ENCODE data around the gene TRIM26.
"Not testable (repeated sequence)": the region's sequence is repeated elsewhere in the genome, so short reads cannot be mapped to it uniquely, and the experiment has no call there.

The TRIM26 gene

DNA sequence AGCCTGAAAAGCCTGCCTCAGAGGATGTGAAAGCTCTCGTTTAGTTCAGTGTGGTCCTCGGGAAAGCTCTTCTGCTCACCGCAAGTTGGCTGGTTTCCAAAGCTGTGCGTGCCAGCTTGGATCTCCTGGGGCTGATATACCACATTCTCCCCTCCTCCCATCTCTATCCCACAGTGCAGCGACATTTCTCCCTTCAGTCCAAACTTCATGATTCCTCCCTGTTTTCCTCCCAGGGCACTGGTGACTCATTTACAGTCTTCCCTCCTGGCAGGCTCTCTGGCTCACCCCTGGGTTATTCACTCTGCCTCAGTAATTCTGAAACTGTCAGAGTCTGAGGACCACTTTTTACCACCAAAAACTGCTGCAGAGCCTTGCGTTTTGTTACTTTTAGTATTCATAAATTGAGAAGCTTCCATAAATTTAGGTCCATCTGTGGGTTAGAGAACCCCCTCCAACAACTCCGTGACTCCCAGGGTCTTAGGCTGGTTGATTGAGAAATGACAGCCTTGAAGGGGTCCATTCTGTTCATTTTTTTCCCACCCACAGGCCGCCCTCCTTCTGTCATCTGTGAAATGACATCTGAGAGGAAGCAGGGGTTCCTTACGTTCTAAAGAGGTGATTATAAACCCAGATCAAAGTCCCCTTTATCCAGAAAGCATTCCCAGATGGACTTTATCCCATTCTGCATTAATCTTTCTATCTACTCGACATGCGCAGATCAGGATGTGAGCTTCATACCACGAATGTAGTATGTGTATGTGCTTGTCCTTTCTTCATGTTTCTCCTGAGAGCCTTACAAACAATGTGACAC lies 58.3 kb downstream of the TRIM26 start:
- peak; percentile 10 for DNase-seq (ENCODE audit: low read depth)

DNA sequence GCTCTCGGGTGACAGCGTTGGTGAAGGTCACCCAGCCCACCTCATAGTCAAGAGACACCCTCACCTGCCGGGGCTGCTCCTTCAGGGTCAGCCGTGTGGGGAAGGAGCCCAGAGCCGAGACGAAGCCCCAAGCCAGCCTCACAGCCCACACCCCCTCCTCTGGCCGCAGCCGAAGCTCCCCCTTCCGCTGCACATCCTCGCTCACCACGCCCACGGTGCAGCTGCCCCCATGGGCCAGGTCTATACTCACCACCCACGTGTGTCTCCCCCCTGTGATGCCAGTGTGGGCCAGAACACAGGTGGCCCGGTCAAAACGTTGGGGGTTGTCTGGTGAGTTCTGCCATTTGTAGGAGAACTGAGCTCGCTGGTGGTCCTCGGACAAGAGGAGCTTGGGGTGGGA lies 59.1 kb downstream of the TRIM26 start:
- no peak for DNase-seq (ENCODE audit: low read depth)

DNA sequence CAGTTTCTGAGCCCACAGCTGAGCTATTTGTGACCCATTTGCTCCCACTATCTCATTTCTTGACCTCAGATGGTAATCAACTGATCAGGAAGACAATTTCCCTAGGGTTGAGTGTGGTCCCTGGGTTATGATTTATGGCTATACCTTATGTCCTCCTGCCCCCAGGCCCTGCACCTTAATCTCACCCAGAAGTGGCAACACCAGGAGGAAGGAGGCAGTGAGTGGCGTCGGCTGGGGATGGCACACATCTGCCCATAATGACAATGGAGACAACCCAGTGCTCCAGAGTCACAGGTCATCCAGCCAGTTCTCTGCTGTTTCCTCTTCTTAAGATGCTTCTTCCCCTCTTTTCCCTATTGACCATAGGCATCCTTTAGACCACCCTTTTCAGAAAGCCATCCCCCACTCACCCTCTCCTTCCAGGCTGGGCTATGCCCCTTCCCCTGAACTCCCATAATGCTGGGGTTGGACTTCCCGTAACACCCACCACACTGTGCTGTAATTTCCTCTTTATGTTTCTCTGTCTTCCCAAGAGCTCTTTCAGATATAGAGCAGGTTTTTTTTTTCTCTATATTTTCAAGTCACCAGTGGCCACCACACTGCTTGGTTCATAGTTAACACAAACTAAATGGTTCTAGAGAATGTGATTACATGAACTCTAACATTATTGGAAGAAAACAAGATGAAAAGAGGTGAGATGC lies 60.1 kb downstream of the TRIM26 start:
- DNase-seq (ENCODE audit: low read depth), result no peak

DNA sequence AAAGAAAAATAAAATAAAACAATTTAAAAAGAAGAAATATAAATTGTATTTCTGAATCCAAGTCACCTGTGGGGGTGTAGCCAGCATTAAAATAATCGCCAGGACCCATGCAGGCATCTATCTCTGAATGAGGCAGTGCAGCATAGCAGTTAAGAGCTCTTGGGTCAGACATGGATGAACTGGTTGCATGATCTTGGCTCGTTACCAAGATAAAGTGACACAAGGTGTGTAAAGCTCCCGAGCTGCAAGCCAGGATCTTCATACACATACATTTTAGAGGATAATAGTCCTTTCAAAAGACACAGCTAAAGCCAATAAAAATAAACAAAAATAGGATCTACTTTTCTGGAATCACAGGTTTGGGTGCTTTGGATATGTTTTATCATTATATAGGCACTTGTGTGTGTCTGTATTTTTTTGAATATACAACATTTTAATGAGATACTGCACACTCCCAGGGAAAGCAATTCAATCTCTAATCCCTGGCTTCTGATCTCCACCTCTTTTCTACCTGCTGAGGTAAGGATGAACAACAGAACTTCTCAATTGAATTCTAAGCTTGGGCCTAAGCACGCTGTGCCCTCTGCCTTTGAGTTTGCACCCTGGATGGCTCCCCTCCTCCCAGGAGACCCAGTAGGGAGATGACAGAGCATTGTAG lies 61.1 kb downstream of the TRIM26 start:
- no peak for DNase-seq (ENCODE audit: low read depth)

DNA sequence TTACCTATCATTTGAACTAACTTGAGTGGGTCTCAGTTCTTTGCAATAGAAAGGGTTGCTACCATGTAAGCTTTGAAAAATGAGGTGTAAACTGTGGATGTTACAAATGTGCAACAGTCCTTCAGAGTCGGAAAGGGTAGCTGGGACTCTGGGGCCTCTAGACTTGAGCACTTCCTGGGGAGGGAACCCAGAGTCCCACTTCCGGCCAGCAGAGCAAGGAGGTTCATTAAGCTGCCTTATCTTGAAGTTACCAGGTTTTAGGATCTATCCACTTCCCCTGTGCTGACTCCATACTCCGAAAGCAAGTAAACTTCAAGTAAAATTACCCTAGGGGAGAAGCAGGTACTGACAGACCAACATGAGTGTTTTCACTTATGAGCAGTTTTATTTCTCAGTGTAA lies 61.6 kb downstream of the TRIM26 start:
- DNase-seq (ENCODE audit: low read depth), result no peak

DNA sequence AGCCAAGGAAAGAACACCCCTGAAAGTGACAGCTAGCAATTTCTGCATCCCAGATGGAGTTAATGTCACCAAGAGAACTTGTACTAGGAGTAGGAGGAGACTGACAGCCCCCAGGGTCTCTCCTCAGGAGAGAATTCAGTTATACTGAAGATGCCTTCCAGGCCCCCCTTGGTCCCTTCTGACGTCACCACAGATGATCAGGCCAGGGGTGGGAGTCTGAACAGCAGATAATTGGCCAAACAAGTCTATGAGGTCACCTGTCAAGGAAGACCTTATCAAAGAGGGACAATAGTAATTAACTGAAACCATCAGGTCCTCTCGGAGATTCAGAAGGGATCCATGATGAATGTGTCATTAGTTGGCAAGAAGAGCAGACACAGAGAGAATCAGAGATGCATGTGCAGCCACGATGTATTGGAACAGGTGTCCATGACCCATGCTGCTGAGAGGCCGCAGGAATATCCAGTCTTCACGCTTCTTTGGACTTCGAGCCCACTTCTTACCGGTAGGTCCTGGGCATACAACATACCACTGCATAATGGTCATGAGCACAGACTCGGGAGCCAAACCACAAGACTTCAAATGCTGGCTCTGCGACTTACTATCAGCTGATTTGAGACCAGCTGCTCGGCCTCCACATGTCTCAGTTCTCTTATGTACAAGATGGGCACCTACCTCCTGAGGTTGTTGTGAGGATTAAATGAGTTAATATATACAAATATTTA lies 62.4 kb downstream of the TRIM26 start:
- DNase-seq (ENCODE audit: low read depth), result no peak

DNA sequence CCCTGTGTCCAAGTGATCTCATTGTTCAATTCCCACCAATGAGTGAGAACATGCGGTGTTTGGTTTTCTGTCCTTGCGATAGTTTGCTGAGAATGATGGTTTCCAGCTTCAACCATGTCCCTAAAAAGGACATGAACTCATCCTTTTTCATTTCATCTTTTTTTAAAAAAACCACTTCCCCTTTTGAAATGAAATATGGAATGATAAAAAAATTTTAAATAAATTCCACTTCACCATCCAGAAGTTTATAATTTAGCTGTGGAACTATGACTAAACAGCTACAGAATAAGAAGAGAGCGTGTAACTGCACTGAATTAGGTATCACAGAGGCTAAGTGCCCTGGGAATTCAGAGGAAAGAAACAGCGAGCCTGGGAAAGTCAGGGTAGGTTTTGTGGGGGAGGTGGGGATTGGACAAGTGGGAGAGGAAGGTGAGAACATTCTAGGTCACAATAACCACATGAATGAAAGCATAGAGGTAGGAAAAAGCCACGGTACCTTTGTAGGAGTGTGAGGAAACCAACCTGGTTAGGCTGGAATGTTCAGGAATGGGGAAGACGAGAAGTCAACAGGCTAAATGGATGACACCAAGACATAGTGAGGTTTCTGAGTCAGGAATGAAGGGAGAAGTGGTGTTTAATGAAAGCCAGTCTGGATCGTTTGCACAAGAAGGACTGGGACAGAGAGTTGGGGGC lies 63.2 kb downstream of the TRIM26 start:
- DNase-seq (ENCODE audit: low read depth), result no peak

DNA sequence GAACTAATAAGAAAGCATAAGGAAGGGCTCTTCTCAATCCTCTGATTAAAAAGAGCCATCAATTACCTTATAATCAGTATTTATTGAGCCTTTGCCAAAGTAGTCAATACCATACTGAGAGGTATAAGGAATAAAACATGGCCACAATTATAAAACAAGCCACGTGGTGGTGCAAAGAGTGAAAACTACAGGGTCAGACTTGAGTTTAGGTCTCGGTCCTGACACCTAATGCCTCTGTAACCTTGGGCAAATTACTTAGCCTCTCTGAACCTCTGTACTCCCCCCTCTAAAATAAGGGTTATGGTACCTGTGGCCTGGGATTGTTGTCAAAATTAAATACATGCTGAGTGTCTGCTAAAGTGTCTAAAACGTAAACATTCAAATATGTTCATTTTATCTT lies 64.0 kb downstream of the TRIM26 start:
- no peak for DNase-seq (ENCODE audit: low read depth)

DNA sequence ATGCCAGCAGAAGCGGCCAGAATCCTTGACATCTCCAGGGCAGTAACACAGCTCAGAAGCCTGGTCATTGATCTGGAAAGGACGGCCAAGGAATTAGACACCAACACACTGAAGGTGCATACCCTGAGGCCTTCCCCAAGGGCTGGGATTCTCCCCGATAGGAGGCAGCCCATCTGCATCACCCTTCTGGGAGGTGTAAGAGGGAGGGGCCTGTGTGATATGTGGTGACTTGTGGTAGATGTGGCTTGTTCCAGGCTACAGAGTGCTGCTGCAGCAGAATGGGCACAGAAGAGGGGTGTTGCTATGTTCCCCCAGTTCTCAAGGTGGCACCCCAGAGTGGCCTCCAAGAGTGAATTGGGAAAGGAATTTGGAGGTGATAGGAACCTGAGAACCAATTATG lies 66.1 kb downstream of the TRIM26 start:
- DNase-seq (ENCODE audit: low read depth), result no peak

DNA sequence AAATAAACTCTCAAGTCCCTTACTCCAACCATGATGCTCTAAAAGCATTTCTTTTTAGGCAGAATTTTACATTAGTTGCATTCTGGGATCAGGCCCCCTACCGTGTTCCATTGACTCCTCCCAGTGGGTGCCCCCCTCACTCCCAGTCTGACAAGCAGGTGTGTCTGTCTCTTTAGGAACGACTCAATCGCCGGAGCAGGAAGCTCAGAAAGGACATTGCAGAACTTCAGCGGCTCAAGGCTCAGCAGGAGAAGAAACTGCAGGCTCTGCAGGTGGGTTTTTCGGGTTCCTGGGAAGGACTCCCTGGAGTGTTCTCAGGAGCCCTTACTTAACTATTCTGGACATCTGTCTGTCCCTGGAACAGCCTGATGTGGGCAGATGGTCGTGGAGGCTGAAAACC lies 67.4 kb downstream of the TRIM26 start:
- no peak for DNase-seq (ENCODE audit: low read depth)

DNA sequence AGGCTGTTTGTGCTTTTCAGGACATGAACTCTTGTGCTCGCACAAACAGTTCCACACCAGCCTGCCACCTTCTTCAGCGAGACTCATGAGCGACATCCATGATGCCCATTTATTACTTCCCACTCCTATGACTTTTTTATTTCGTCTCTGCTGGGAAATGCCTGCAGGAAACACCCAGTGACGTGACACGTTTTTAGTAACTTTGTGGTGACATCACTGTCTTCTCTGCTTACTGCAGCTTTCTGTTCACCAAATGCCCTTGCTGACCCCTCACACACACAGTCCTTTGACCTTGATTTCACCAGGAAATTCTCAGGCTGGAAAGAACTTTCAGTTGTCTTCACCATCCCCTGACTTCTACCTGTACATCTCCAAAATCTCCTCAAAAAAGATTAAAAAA lies 68.4 kb downstream of the TRIM26 start:
- DNase-seq (ENCODE audit: low read depth), result no peak

DNA sequence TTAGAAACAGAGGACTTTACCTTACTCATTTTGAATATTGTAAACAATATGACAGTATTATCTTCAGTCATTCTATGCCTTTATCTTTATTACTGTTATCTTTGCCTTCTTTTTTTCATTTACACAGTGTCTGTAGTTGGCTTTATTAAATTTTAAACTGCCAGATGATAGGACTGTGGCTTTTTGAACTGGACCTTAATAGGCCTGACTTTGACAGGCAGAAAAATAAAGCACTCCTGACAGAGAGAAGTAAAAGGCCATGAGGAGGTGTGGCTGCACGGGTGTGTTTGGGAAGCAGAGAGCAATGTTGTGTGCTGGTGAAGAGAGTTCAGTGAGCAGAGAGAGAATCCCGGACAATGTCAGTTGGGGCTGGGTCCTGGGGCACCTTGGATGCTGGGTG lies 69.4 kb downstream of the TRIM26 start:
- DNase-seq (ENCODE audit: low read depth), result no peak

DNA sequence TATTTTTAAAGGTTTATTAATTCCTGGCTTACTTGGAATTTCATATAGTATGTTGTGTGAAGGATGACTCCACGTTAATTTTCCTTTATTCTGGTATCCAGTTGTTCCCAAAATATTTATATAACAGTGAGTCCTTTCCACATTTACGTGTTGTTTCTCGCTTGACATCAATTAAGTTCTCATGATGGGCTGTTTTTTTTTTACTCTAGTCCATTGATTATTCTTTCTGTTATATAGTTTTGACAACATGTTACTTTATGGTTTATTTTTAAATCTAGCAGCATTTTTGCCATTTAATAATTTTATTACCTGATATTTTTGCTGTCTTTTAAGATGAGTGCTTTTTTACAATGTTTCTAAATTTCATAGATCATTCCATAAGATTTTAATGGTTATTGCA lies 70.5 kb downstream of the TRIM26 start:
- no peak for DNase-seq (ENCODE audit: low read depth)

DNA sequence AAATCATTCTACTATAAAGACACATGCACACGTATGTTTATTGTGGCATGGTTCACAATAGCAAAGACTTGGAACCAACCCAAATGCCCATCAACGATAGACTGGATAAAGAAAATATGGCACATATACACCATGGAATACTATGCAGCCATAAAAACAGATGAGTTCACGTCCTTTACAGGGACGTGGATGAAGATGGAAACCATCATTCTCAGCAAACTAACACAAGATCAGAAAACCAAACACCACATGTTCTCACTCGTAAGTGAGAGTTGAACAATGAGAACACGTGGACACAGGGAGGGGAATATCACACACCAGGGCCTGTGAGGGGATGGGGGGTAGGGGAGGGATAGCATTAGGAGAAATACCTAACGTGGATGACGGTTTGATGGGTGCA lies 73.0 kb downstream of the TRIM26 start:
- not testable (repeated sequence) for DNase-seq (ENCODE audit: low read depth)

DNA sequence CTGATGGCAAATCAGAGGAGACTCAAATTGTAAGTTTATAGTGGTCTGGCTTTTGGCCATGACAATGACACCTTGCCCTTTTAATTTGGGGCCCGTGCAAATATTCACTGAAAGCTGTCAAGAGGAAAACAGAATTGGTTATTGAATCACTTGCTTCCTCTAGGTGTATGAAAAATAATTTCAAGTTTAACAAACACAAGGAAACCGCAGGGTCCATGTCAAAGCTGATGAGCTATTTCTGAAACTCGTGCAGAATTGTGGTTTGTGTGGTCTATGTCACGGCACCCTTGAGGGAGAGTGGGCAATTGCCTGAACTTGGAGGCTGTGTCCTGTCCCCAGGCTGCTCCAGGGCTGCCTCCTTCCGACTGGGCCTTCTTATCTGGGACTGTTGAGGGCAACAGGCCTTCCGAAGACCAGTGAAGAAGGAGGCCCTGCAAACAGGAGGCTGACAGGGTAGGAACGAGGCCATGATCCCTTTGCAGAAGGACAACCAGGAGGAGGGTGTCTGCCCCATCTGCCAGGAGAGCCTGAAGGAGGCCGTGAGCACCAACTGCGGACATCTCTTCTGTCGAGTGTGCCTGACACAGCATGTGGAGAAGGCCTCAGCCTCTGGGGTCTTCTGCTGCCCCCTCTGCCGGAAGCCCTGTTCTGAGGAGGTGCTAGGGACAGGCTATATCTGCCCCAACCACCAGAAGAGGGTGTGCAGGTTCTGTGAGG lies 76.5 kb downstream of the TRIM26 start:
- DNase-seq (ENCODE audit: low read depth), result no peak

DNA sequence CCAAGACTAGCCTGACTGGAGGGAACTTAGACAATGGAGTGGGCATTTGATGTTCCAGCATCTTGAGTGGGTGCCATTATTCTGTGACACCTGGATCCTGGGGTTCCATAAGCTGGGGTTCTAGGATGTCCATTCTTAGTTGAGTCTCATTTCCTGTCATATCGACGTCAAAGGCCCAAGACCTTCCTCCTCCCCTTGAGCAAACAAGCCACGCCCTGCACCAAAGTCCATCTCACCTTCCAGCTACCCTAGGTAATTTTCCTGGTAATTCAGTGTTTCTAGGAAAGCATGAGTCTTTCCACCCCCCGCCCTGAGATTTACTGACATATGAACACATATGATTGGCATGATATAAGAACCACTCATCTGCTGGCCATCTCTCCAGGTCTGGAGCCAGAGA lies 77.4 kb downstream of the TRIM26 start, which contains the start of gene TRIM40:
Gene TRIM40 (plus strand): TSS at position 384 of the 400 bp plus-strand sequence. CDS start 897 bp downstream, outside the sequence.
- DNase-seq (ENCODE audit: low read depth), result no peak

DNA sequence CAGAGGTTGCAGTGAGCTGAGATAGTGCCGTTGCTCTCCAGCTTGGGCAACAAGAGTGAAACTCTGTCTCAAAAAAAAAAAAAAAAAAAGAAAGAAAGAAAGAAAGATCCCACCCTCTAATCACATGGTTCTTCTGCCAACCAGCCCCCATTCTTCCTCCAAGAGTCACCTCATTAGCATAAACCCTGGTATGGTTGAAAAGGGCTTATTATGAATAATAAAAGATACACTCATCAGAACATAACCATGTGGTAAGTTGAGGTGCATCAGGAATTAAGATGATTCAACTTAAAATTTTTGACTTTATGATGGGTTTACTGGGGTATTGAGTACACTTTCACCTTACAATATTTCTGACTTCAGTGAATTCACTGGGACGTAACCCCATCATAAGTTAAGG lies 78.1 kb downstream of the TRIM26 start:
- no peak for DNase-seq (ENCODE audit: low read depth)

Measured in fibroblast of gingiva (primary cell).